OCI-M2 (cell line): ENCODE data around the gene TRABD2B.

Source experiments
- DNase-seq: peaks from one replicate; lab custom pipeline; 2025; ENCODE audit not compliant: unreplicated experiment; lab: John Stamatoyannopoulos, UW

The TRABD2B gene

DNA sequence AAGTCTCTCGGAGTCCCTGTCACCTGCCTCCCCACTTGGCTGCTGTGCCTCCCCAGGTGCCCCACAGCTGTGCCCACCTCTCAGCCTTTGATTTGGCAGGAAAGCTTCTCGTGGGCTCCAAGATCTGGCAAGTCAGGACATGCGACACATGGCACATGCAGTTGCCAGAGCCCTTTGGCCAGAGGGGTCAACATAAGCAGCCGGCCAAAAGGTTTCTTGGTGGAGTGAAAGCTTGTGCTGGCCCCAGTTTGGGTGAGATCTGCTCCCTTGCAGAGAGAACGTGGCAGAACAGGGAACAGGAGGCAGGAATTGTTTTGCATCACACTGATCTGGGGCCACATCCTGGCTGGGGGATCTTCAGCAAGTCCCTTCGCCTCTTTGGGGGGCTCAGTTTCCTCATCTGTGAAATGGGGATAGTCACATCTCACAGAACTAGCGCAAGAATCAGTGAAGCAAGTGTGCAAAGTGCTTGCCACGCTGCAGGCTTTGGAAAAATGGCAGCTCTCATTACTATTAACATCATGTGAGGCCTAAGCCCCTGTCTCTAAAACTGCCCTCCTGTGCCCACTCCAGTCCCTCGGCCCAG is 232.6 kb downstream of the TRABD2B start:
- no peak for DNase-seq

GRCh38 chr1:47763591-47764171 is 233.5 kb downstream of the TRABD2B start:
- no peak for DNase-seq

DNA sequence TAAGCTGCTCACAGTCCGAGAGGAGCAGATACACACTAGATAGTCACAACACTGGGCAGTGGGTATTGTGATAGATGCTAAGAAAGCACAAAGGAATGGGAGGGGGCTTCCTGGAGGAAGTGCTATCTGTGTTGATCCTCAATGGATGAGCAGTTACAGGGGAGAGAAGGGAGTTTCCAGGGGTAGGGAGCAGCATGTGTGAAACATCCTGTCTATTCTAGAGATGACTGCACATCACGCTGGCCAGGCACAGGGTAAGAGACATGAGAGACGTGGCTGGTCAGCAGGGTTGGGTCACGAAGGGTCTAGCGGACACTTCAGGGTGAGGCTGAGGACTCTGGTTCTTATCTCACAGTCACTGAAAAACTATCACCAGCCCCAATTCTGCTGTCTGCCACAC is 235.2 kb downstream of the TRABD2B start:
- no peak for DNase-seq

DNA sequence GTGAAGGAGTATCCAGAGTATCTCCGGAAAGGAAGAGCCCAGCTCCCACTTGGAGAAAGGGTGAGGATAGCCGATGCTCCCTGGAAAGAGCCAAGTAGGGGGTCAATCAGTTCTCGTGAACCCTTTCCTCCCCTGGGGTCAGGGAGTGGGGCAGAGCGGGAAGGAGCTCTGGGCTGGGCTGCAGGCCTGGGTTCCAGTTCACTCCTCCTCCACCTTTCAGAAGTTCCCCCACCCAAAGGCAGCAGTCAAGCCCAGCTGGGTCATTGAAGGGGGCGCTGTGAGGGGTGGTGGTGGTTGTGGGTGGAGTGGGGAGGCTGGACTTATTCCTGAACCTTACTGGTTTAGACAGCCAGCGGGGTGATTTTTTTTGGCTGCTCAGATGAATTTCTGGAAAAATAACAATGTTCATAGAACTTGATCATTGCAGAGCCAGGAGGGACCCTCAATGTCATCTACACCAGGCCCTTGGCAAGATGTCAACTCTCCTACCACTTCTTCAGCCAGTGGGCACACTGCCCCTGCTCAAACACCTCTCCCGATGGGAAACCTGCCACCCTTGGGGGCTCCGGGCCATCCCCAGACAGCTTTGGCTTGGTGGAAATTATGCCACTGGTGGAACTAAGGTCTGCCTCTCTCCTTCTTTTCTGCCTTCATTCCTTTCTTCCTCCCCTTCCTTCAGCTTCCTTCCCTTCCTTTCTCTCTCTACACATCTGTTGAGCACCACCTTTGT is 235.8 kb downstream of the TRABD2B start:
- DNase-seq: no peak

DNA sequence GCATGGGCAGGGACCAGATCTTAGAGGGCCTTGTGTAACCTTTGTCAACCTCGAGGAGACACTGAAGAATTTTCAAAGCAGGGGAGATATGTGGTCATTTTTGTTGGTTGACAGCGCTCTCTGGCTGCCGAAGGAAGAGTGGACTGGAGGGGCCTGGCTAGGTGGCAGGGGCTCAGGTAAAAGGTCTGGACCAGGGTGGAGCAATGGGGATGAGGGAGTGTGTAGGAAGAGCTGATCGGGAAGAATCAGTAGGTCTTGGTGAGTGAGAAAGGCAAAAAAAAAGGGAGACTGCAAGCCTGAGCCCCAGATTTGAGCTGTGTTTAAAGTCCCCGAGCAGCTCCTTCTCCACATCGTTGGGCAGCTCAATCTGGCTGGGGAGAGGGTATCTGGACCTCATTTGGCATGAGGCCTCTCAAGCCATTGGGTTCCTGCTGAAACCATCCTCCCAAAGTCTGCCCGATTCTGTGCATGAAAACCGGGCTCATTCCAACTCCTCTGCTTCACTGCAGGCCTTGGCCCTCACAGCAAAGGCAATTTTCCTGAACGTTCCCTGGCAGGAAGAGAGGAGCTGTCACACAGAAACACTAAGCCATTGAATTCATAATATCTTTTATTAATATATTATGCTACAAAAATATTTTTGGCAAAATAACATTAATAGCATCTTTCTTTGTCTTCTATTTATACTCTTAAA is 237.1 kb downstream of the TRABD2B start:
- no peak for DNase-seq

GRCh38 chr1:47759251-47759935 is 237.8 kb downstream of the TRABD2B start:
- no peak for DNase-seq

- DNase-seq: no peak
Measured at GRCh38 chr1:47758341-47759250, 238.6 kb downstream of the TRABD2B start.

DNA sequence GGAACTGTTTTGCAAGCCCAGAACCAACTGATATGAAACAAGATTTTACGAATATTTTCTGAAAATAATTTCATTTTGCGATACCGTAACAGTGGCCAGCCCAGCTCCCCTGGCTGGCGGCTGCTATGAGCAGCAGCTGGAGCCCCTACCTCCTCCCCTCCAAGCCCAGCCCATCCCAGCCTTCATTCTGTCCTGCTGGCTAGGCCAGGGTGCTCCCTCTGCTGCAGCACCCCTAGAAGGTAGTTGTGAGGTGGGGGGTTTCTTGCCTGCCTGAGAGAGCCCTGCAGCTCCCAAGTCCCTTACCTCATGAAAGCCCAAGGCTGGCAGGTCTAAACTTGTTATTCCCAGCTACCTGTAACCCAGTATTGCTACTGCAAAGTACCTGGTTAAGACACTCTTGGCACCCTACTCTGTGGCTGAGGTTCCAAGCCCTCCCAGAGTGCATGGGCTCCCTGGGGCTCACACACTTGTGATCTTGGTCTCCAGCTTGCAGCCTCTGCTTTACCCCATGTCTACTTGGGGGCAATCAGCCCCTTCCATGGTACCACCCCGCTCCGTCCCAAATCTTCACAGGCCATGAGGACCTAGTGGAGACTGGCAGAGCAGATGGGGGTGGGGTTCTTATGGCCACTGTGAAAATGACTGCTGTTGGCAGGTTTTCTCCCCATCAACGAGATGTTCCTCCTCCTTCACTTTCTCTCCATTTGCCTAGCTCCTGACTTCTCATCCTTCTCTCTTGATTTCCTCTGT is 239.8 kb downstream of the TRABD2B start:
- no peak for DNase-seq

DNA sequence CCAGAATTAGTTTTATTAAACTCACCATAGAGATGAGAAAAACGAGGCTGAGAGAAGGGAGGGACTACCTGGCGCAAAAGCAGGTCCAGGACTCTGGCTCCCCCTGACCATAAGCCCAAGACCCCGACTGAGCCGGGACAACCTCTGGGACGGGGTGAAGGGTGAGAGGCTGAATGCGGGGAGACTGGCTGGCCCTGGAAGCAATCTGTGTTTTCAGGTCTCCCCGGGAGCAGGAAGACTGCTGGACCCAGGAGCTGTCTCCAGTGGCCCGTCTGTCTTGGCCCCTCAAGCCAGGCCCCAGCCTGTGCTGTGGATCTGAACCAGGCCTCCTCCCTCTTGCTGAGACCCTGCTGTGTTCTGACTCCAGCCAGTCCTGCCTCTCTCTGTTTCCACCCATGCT is 240.8 kb downstream of the TRABD2B start:
- DNase-seq: no peak

DNA sequence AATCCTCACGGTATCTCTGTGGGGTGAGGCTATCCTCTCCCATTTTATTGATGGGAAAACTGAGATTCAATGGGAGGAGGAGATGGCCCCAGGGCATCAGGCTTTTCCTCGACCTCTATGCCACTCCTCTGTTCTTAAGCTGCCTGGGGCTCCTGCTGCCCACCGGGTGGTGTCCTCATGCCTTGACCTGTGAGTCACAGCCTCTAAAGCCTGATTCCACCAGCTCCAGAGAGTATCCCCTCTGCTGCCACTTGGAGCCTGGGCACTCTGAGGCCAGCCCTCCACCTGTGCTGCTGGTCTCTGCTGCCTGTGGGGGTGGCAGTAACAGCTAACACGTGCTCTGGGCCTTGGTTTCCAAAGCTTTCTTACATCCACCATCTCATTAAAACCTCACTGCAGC is 241.2 kb downstream of the TRABD2B start:
- no peak for DNase-seq

GRCh38 chr1:47755101-47755990 is 241.8 kb downstream of the TRABD2B start:
- DNase-seq: no peak

GRCh38 chr1:47754221-47754620 is 243.0 kb downstream of the TRABD2B start:
- no peak for DNase-seq

GRCh38 chr1:47753808-47754207 is 243.4 kb downstream of the TRABD2B start:
- no peak for DNase-seq

DNA sequence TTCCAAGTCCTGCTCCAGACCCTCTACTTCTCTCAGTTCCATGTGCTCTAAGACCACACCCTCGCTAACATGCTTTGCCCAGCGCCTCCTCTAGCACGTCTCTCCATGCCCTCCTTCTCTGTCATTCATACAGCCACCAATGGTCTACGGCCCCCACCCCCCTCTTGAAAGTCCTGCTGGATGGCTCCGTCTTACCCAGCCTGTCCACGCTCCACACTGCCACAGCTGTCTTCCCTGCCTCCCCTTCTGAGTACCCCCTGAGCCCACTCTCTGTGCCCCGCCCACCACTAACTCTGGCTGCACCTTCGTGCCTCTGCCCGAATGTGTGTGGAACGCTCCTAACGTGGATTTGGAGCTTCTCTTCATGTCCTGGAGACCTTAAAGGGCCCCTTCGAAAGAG is 244.6 kb downstream of the TRABD2B start:
- no peak for DNase-seq

GRCh38 chr1:47751996-47752451 is 245.2 kb downstream of the TRABD2B start:
- no peak for DNase-seq

DNA sequence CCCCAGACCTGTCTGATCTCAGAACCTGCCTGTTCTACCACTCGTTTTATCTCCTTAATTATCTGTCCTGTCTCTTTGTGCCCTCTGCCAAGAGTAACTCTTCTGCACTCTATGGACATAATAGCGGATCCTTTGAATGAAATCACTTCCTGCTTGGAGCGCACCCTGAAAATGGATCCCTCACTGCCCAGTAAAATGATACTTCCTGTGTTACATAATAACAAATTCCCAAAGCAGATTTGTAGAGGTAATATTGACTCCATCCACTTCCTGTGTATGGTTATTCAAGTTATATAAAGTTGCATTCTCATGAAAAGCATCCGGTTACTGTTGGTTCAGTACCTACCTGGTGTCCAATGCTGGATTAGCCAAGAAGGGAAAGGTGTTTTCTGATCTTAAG is 246.0 kb downstream of the TRABD2B start:
- no peak for DNase-seq

DNA sequence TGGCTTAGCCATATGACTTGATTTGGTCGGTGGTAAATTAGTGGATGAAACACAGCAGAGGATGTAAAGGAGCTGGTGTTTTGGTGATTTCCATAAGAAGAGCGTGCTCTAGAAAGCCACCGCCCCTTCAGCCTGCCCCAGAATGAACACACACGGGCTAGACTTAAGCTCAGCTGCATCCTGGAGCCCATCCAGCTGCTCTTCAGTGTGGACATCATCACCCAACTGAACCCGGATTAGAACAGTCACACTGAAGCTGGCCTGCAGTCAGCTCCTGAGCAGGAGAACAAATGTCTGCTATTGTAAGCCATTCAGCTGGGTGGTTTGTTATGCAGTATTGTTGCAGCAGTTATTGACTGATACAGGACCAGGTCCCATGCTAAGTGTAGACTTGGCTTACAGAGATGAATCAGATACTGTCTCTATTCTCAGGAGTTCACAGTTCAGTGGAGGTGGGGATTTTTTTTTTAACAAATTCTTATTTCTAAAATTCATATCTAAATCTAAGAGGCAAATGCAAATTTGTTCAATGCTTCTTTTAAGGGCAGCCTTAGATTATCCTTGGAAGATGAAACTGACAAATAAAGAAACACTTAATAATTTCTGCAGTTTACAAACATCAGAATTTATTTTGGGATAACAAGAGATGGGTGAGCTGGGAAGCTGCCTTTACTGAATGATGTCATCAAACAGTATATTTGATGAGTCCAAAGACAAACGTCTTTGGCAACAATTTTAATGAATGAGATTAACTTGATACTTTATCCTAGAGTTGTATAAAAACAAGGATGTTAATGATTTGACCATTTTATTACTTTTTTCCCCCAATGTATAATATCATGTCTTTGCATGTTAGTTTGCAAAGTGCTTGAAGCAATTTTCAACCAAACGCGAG is 251.2 kb downstream of the TRABD2B start:
- DNase-seq: no peak
